Dedifferentiated amniotic fluid mesenchymal stem cell (primary cell): Measurements from ENCODE around the gene SPEG.

Experiments
- DNase-seq: peaks from one replicate; pipeline ENCODE4 v3.0.0-alpha.2; 2016; ENCODE audit errors: extremely low spot score

The SPEG gene

DNA sequence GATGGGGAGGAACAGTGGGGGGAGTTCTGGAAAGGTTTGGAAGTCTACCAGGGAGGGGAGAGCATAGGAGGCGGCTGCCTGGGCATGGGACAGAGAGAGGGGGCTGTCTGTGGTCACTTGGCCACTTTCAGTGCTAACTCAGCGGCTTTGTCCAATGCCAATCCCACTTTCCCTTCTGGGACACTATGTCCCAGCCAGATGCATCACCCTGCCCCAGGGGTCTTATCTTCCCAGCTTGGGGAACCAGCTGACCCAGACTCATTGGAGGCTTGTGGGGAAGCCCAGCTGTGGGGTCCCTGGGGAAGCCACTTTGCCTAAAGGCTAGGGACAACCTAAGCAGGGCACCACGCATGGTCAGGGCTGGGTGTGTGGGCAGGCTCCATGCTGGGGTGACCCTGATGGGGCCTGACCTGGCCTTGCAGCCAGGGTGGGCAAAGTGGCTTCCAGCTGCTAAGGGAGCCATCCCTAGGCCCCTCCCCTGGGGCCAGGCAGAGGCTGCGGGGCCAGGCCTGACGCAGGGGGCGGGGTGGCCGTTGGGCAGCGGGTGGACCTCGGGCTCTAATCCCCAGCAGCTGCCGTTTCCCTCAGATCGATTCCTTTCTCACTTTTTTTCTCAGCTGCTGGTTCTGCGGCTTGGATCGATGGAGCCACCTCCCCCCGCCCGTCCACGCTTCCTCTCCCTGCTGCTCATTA is 78.0 kb downstream of the SPEG start:
- DNase-seq = no peak

DNA sequence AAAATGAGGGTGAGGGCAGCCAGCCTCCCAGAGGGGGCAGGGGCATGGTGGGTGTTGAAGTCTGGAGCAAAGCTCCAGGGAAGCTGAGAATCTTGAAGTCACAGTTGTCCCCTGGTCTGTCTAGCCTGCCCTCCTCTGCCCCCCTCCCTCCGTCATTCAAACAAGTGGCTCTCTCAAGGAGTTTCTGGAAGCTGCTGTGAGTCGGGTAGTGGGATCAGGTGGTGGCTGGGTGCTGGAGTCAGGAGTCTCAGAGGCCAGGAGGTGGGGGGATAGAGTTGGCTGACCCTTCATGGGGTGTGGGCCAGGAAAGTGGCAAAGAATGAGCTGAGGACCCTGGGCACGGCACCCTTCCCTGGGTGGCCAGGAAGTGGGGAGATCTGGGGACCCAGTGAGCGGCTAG is 79.1 kb downstream of the SPEG start:
- DNase-seq = no peak

GRCh38 chr2:219514196-219514761 is 79.6 kb downstream of the SPEG start, which contains the start of gene ASIC4:
ASIC4 (plus strand) TSS chr2:219514482; CDS start chr2:219514725, 243 bp downstream.
- DNase-seq = no peak

DNA sequence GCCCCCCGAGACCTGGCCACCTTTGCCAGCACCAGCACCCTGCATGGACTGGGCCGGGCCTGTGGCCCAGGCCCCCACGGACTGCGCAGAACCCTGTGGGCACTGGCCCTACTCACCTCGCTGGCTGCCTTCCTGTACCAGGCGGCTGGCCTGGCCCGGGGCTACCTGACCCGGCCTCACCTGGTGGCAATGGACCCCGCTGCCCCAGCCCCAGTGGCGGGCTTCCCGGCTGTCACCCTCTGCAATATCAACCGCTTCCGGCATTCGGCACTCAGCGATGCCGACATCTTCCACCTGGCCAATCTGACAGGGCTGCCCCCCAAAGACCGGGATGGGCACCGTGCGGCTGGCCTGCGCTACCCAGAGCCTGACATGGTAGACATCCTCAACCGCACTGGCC is 80.2 kb downstream of the SPEG start:
- no peak for DNase-seq

DNA sequence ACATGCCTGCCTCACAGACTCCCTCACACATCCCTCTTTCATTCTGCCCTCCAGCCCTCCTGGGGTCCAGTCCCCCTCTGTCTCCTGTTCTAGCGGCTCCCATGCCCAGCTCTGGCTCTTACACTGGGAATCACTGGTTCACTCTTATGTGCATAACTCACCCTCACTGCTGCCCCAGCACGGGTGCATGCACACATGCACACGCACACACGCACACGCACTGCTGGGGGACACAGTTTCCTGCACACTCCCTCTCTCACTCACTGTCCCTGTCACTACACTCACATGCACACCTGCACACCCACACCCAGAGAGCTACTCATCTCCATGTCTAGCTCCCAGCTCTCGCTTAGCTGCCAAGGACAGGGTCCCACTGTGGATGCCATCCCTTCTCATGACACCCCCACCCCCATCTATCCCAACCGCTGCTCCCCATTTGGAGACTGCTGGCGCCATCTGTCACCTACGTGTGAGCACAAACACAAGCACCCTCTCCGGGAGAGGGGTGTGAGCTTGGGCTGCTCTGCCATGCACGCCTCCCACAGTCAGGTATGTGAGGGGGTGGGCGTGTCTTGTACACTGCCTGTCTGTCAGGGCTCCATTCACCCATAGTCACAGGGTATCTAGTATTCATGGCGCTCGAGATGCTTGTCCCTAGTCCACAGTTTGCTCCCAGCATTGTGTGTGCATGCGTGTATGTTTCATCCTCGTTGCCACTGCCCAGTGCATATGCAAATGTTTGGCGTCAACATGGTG is 81.4 kb downstream of the SPEG start:
- no peak for DNase-seq

DNA sequence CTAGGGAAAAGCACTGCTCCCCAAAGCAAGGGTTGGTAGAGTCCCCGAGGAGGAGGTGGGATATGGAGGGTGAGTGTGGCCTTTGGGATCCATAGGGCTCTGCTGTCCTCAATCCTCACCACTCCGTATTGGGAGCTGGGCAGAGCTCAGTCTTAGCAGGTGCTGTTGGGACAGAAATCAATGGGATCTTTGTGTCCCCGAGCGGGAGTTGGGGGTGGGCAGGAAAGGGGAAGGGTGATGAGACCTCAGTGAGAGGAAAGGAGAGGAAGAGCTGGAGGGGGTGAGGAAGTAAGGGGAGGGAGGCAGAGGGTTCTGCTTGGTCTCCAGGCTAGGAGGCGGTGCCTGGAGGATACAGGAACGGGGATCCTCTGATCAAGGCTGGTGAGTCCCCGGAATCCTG is 82.2 kb downstream of the SPEG start:
- no peak for DNase-seq

DNA sequence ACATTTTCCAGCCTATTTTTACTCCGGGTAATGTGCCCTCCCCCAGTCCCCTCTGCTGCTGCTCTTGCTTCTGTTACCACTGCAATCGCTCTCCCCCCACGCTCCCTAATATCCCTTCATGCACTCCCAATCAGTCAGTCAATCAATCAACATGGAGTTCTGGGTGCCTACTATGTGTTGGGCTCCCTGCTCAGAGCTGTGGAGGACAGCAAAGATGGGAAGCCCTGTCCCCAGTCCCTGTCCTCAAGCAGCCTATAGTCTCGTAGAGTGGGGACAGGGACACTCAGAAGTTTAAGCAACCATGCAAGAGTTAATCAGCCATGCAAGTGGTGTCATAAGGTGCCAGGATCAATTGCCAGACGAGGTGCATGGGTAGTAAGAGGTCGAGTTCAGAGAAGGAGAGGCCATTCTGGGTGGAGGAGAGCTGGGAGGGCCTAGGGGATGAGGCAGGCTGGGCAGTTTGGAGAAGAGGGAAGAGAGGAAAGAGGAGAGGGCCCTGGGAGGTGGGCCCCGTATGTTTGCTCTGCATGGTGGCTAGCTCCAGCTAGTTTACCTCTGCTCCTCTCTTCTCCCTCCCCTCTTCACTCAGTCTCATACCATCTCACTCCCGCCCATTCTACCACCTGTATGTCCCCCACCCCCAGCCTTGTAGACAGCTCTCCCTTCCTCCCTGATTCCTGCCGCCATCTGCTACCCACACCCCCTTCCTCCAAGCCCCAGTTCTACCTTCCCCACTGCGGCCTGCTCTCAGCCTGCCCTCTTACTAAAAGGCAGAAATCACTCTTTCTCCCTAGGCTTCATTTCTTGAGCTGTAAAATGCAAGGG is 83.5 kb downstream of the SPEG start:
- no peak for DNase-seq

DNA sequence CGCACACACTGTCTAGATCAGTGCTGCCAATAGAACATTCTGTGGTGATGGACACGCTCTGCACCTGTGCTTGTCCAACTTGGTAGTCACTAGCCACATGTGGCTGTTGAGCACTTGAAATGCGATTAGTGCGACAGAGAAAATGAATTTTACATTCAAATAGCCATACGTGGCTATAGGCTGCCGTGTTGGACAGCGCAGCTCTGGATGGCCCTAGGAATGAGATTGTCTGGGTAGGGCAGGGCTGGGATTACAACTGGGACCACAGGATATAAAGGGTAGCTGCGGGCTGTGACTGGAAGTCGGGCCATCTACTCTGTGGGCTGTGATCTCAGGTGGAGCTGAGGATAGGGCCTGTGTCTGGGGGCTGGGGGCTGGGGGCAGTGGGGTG is 84.9 kb downstream of the SPEG start:
- no peak for DNase-seq

GRCh38 chr2:219520079-219520478 is 85.4 kb downstream of the SPEG start:
- DNase-seq = no peak

- DNase-seq = no peak
Observed at GRCh38 chr2:219521066-219521880, 86.6 kb downstream of the SPEG start.

DNA sequence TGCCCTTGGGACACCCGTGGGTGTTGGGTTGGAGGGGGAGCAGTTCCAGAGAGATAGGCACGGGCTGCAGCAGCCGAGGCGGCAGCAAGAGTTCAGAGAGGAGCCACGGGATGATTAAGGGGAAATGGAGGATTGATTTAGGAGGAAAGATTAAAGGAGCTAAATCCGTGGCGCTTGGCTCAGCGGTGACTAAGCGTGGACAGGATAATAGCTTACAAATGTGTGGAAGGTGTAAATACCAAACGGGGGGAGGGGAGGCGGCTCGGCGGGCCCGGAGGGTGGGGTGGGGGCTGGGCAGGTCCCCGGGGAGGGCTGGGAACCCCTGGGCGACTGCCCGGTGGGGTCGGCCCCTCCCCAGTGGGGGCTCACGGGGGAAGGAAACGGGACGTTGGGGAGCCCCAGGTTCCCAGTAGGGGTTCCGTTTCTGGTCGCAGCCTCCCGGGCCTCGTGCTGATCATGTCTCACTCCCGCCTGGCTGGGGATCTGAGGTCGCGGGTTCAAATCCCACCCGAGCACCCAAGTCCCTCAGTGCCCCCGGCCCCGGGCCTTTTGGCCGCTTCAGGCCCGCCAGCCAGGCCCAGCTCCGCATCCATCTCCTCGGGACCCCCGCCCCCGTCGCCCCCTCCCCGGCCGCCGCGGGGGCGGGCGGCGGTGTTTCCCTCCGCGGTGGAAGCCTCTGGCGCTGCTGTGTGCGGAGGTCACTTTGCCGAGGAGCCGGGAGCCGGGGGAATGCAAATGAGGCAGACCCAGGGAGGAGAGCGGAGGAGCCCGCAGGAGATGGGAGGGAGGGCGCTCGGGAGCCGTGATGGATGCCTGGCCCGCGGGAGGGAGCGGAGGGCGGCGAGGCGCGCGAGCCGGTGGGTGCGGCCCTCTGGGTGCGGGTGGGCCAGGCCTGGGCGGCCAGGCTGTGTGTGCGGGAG is 87.7 kb downstream of the SPEG start:
- no peak for DNase-seq

GRCh38 chr2:219523031-219523671 is 88.5 kb downstream of the SPEG start:
- no peak for DNase-seq

DNA sequence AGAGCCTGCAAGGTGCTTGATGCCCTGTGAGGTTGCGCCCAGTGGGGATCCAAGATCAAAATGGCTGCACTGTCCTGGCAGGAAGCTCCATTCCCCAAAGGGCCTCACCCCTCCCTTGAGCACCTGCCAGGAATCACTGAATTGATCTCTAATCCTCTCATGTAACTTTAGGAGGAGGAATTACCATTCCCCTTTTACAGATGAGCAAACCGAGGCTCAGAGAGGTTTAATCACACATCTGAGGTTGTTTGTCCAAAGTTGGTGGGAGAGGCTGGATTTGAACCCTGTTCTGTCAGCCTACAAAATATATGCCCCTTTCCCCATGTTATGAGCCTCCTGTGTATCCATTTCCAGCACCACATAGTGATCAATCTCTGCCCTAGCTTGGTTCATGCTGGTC is 90.2 kb downstream of the SPEG start:
- no peak for DNase-seq

- DNase-seq = no peak
Observed at GRCh38 chr2:219525533-219526232, 91.0 kb downstream of the SPEG start.

GRCh38 chr2:219526320-219527075 is 91.9 kb downstream of the SPEG start:
- no peak for DNase-seq

DNA sequence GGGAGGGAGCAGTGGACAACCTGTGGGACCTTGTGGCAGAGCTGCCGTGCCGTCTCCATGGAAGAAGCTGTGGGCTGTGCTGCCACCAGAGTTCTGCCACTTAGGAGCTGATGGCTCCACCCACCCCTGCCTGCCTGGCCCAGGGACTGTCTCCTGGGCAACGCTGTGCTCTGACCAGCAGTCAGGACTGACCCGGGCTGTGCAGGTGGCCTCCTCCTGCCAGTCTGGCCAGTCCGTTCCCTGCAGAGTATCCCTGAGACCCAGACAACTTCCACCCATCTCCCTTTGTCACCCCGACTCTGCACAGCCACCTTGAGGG is 92.4 kb downstream of the SPEG start:
- DNase-seq = no peak

DNA sequence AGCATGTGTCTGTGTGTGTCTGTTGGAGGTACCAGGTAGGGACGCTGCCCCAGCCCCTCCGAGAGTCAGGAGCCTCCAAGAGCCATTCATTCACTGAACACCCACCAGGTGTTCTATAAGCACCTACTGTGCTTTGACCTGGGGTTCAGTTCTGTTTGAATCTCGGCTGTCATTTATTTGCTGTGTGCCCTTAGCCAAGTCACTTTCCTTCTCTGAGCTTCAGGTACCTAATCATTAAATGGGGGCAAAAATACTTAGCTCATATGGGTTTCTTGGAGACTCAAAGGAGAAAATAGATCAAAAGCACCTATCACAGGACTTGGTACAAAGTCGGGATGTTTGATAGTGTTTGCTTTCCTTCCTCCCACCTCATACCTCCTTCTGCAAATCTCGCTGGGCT is 92.8 kb downstream of the SPEG start:
- DNase-seq = no peak
